Endothelial cell of umbilical vein (primary cell): ENCODE measurements around the gene KIF2C.

ENCODE experiments used
- EZH2 ChIP-seq: IDR thresholded peaks from 2 replicates; pipeline ENCODE4 v1.6.1; 2012; ENCODE audit warnings: borderline replicate concordance, low read depth, mild to moderate bottlenecking, moderate library complexity, low read length, inconsistent platforms; ENCODE audit not compliant: severe bottlenecking
- GATA2 ChIP-seq: IDR thresholded peaks from 2 replicates; pipeline ENCODE4 v1.7.0; 2011; ENCODE audit warnings: low read depth, mild to moderate bottlenecking, moderate library complexity, mixed read lengths, low read length; ENCODE audit not compliant: insufficient read length, insufficient read depth
- MYC ChIP-seq: IDR thresholded peaks from one replicate; pipeline ENCODE4 v1.6.1; 2011; ENCODE audit warnings: mild to moderate bottlenecking, low read depth, low read length
- POLR2A ChIP-seq: IDR thresholded peaks from 2 replicates; pipeline ENCODE4 v1.6.1; 2012; ENCODE audit warnings: low read depth, mild to moderate bottlenecking, control low read depth, low read length
- POLR2AphosphoS5 ChIP-seq: IDR thresholded peaks from 2 replicates; pipeline ENCODE4 v1.6.1; 2012; ENCODE audit warnings: low read depth, mild to moderate bottlenecking, control low read depth, low read length, moderate library complexity; ENCODE audit not compliant: insufficient read depth
- TF ChIP-seq, protein P1 (sequence below), 2 donors: IDR thresholded peaks; 1 replicate in 1 of 2; 2 replicates in 1 of 2; pipeline ENCODE4 v1.5.1; 2011; ENCODE audit warnings: low read length in 2 of 2, mild to moderate bottlenecking in 2 of 2, moderate library complexity in 2 of 2, control low read depth in 1 of 2, inconsistent platforms in 1 of 2, low read depth in 1 of 2; ENCODE audit not compliant: insufficient read depth in 1 of 2; ENCODE audit errors: extremely low read depth in 1 of 2

DNA sequence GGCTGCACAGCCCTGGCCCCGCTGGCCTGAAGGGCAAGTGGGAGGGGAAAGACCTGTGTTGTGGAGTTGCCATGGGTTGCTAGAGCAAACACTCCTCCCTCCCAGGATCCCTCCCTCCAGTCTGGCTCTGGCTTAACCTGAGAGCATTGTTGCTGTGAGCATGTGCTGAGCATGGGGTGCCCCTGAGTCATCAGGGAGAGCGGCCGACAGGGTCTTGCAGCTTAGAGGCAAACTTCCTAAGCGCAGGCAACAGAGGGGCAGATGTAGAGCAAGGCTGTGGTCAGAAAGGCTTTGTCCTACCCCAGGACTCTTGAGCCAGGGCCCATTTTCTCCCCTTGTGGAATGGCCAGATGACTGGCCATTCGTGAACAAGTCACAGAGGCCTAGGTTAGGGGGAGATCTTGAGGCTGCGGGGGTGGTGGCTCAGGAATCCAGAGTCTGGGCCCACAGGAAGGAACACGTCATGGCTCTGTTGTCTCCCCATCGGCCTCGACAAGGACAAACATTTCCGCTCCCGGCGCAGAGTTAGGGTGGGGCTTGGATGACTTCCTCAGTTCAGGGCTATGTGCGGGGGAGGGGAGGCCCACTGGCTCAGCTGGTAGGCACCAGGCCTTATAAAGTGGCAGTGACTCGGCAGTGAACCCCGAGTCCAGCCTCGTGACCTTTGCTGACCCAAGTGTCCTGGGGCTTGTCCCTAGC is 67.9 kb downstream of the KIF2C start:
- TF ChIP-seq, protein P1, sequence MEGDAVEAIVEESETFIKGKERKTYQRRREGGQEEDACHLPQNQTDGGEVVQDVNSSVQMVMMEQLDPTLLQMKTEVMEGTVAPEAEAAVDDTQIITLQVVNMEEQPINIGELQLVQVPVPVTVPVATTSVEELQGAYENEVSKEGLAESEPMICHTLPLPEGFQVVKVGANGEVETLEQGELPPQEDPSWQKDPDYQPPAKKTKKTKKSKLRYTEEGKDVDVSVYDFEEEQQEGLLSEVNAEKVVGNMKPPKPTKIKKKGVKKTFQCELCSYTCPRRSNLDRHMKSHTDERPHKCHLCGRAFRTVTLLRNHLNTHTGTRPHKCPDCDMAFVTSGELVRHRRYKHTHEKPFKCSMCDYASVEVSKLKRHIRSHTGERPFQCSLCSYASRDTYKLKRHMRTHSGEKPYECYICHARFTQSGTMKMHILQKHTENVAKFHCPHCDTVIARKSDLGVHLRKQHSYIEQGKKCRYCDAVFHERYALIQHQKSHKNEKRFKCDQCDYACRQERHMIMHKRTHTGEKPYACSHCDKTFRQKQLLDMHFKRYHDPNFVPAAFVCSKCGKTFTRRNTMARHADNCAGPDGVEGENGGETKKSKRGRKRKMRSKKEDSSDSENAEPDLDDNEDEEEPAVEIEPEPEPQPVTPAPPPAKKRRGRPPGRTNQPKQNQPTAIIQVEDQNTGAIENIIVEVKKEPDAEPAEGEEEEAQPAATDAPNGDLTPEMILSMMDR (IDR thresholded peaks at IDR 0.05; ENCODE audit: extremely low read depth in 1 of 2, insufficient read depth in 1 of 2, low read depth in 1 of 2, low read length in 2 of 2): no peak
- TF ChIP-seq GATA2 (peak; percentile 73), POLR2AphosphoS5 (peak; percentile 98), POLR2A (peak; percentile 75), EZH2 (no peak), MYC (peak; percentile 86)
